ENCODE results near the gene CHST11. TPM values are rescaled to one million over a fixed set of nuclear protein-coding genes. Genes with fewer than 3 reads are reported as not detected.
A peak's percentile ranks its signal among the peaks of the same experiment; 100 is the strongest.

CHST11 gene
- total RNA-seq, 1 experiment from 2014 or later, result 1.1 TPM

GRCh38 chr12:104652358-104652757 lies 195.6 kb downstream of the CHST11 start:
- DNase-seq, result no peak
- CTCF ChIA-PET, result interaction anchor here (0.6 kb wide), 1 partner anchor 453 kb away, joined by 4 read pairs; no protein-coding TSS in a partner anchor
- no peaks in the 10 kb centered on the region for H3K4me1 Mint-ChIP-seq (ENCODE audit: low read depth, unreplicated experiment)

GRCh38 chr12:104652910-104653309 lies 196.2 kb downstream of the CHST11 start:
- CTCF ChIA-PET, result no interaction called here
- no peaks in the 10 kb centered on the region for H3K9me3 Mint-ChIP-seq (ENCODE audit: low read depth, unreplicated experiment)
- peaks cover 96% of the 10 kb centered on the region for H3K27me3 Mint-ChIP-seq (ENCODE audit: unreplicated experiment)

More at GRCh38 chr12:104652358-104652757, 195.6 kb downstream of the CHST11 start:
- intact Hi-C loops (cut with micrococcal nuclease; ENCODE audit: unreplicated experiment), result no loop called here
- no peak overlapping the region for H3K4me3 Mint-ChIP-seq (ENCODE audit: low read depth, unreplicated experiment)
- no peak overlapping the region for H3K27ac Mint-ChIP-seq (ENCODE audit: unreplicated experiment)
- H3K36me3 Mint-ChIP-seq (ENCODE audit: insufficient read depth, unreplicated experiment), result no peaks in the 10 kb centered on the region
- peaks cover 93% of the 10 kb centered on the region for H3K27me3 Mint-ChIP-seq (ENCODE audit: unreplicated experiment)
- BruUV-seq (replicated peaks), result no TSS peak
- TF ChIP-seq CTCF (IDR thresholded peaks at IDR 0.05; ENCODE audit: unreplicated experiment), result no peak
- H3K9me3 Mint-ChIP-seq (ENCODE audit: low read depth, unreplicated experiment), result no peaks in the 10 kb centered on the region

GRCh38 chr12:104653730-104654664 lies 197.2 kb downstream of the CHST11 start:
- CTCF ChIA-PET, result interaction anchor here (0.5 to 1.2 kb wide), 3 partner anchors 9 to 156 kb away, joined by 3 to 5 read pairs (median 5); no protein-coding TSS in a partner anchor
- no peaks in the 10 kb centered on the region for H3K9me3 Mint-ChIP-seq (ENCODE audit: low read depth, unreplicated experiment)
- no peaks in the 10 kb centered on the region for H3K4me1 Mint-ChIP-seq (ENCODE audit: low read depth, unreplicated experiment)
- no peak overlapping the region for H3K27ac Mint-ChIP-seq (ENCODE audit: unreplicated experiment)
- peak; percentile 49 for DNase-seq
- TF ChIP-seq CTCF (IDR thresholded peaks at IDR 0.05; ENCODE audit: unreplicated experiment), result peak; percentile 46
- no TSS peak for BruUV-seq (replicated peaks)
- H3K4me3 Mint-ChIP-seq (ENCODE audit: low read depth, unreplicated experiment), result no peak overlapping the region
- no peaks in the 10 kb centered on the region for H3K36me3 Mint-ChIP-seq (ENCODE audit: insufficient read depth, unreplicated experiment)
- intact Hi-C loops (cut with micrococcal nuclease; ENCODE audit: unreplicated experiment), result no loop called here
- H3K27me3 Mint-ChIP-seq (ENCODE audit: unreplicated experiment), result peaks cover 96% of the 10 kb centered on the region

More at GRCh38 chr12:104652910-104653309, 196.2 kb downstream of the CHST11 start:
- DNase-seq, result no peak
- no peak for TF ChIP-seq CTCF (IDR thresholded peaks at IDR 0.05; ENCODE audit: unreplicated experiment)
- no peaks in the 10 kb centered on the region for H3K36me3 Mint-ChIP-seq (ENCODE audit: insufficient read depth, unreplicated experiment)
- no peaks in the 10 kb centered on the region for H3K4me1 Mint-ChIP-seq (ENCODE audit: low read depth, unreplicated experiment)
- no TSS peak for BruUV-seq (replicated peaks)
- H3K4me3 Mint-ChIP-seq (ENCODE audit: low read depth, unreplicated experiment), result no peak overlapping the region
- intact Hi-C loops (cut with micrococcal nuclease; ENCODE audit: unreplicated experiment), result no loop called here
- H3K27ac Mint-ChIP-seq (ENCODE audit: unreplicated experiment), result no peak overlapping the region

GRCh38 chr12:104654665-104655609 lies 198.2 kb downstream of the CHST11 start:
- H3K4me3 Mint-ChIP-seq (ENCODE audit: low read depth, unreplicated experiment), result no peak overlapping the region
- no peaks in the 10 kb centered on the region for H3K4me1 Mint-ChIP-seq (ENCODE audit: low read depth, unreplicated experiment)
- intact Hi-C loops (cut with micrococcal nuclease; ENCODE audit: unreplicated experiment), result no loop called here
- H3K9me3 Mint-ChIP-seq (ENCODE audit: low read depth, unreplicated experiment), result no peaks in the 10 kb centered on the region
- no peak overlapping the region for H3K27ac Mint-ChIP-seq (ENCODE audit: unreplicated experiment)
- no peak for DNase-seq
- H3K27me3 Mint-ChIP-seq (ENCODE audit: unreplicated experiment), result peaks cover 96% of the 10 kb centered on the region
- no peaks in the 10 kb centered on the region for H3K36me3 Mint-ChIP-seq (ENCODE audit: insufficient read depth, unreplicated experiment)
- no peak for TF ChIP-seq CTCF (IDR thresholded peaks at IDR 0.05; ENCODE audit: unreplicated experiment)
- CTCF ChIA-PET, result interaction anchor here (1.2 kb wide), 2 partner anchors 9 to 10 kb away, joined by 3 to 5 read pairs; no protein-coding TSS in a partner anchor
- no TSS peak for BruUV-seq (replicated peaks)
